Measurements from ENCODE around the gene TMEM82. TPM values are rescaled to one million over a fixed set of nuclear protein-coding genes. Genes with fewer than 3 reads are reported as not detected.

The TMEM82 gene
- polyA plus RNA-seq, 1 of the 3 experiments (the other 2 are of a cell fraction), result not detected

- TF ChIP-seq RAD21 (IDR thresholded peaks at IDR 0.05; ENCODE audit: low read length) (peak; percentile 34; the same call in 1 of the 2 replicates), SMC3 (IDR thresholded peaks at IDR 0.05; ENCODE audit: low read depth, low read length) (no peak), FOXJ3 (CRISPR knock-in tag; IDR thresholded peaks at IDR 0.05) (no peak), MXI1 (IDR thresholded peaks at IDR 0.05; ENCODE audit: low read depth, low read length) (no peak), EP300 (IDR thresholded peaks at IDR 0.05; ENCODE audit: borderline replicate concordance in 1 of 2, low read depth in 1 of 2, low read length in 1 of 2) (peak in 1 of 2 experiments; percentile 22; a peak in 1 of 4 replicates), RFX5 (IDR thresholded peaks at IDR 0.05; ENCODE audit: low read length) (no peak), MAX (IDR thresholded peaks at IDR 0.05; ENCODE audit: low read depth) (no peak), SIN3A (IDR thresholded peaks at IDR 0.05; ENCODE audit: borderline replicate concordance, low read depth, low read length) (peak; percentile 50; the same call in 1 of the 2 replicates), RCOR1 (IDR thresholded peaks at IDR 0.05; ENCODE audit: low read length) (0 out of 2 replicates have a peak, but pooled peaks have one; percentile 12), MEF2A (IDR thresholded peaks at IDR 0.05; ENCODE audit: borderline replicate concordance, low read depth) (no peak), REST (IDR thresholded peaks at IDR 0.05; ENCODE audit: low read depth, low read length) (peak; percentile 22; the same call in 1 of the 2 replicates), NRF1 (IDR thresholded peaks at IDR 0.05; ENCODE audit: low read depth, low read length) (no peak)
Observed at GRCh38 chr1:15760520-15761211, 18.4 kb downstream of the TMEM82 start (continued).

- Histone ChIP-seq H3K4me2 (peak overlapping the region; percentile 88), H3K4me1 (ENCODE audit: control insufficient read depth in 1 of 2, insufficient read depth in 2 of 2, low read depth in 1 of 2, low read length in 1 of 2) (peaks cover 28 to 39% of the 10 kb centered on the region in 2 experiments), H3F3A (replicated peaks; ENCODE audit: insufficient read depth) (peaks cover 37% of the 10 kb centered on the region), H3K9me2 (no peaks in the 10 kb centered on the region), H3K27ac (ENCODE audit: low read depth in 2 of 2, low read length in 1 of 2) (peak overlapping the region; percentile 70 to 84; a peak in 3 of 4 replicates), H3K9me3 (no peaks in the 10 kb centered on the region), H3K9ac (peak overlapping the region; percentile 97; the same call in 1 of the 2 replicates), H3K36me3 (replicated peaks in 1 of 2; ENCODE audit: control insufficient read depth in 1 of 2, insufficient read depth in 2 of 2, low read length in 1 of 2) (peaks cover 7 to 10% of the 10 kb centered on the region in 2 experiments), H2AFZ (ENCODE audit: low read depth) (no peak overlapping the region), H3K4me3 (ENCODE audit: low read depth in 2 of 2, low read length in 1 of 2) (peak overlapping the region in 1 of 2 experiments; percentile 82; a peak in 2 of 4 replicates), H3K27me3 (ENCODE audit: insufficient read depth) (no peaks in the 10 kb centered on the region), H3K79me2 (ENCODE audit: insufficient read depth) (peaks cover 75% of the 10 kb centered on the region), H4K20me1 (ENCODE audit: insufficient read depth) (peaks cover 34% of the 10 kb centered on the region)
- TF ChIP-seq CHD2 (IDR thresholded peaks at IDR 0.05; ENCODE audit: low read length, partially characterized antibody) (peak; percentile 52), MXI1 (IDR thresholded peaks at IDR 0.05; ENCODE audit: low read depth, low read length) (peak; percentile 83), TAF1 (IDR thresholded peaks at IDR 0.05; ENCODE audit: borderline replicate concordance, low read depth, low read length) (no peak), NRF1 (IDR thresholded peaks at IDR 0.05; ENCODE audit: low read depth, low read length) (no peak), GATA2 (CRISPR knock-in tag; IDR thresholded peaks at IDR 0.05) (peak; percentile 88), EP300 (IDR thresholded peaks at IDR 0.05; ENCODE audit: borderline replicate concordance in 1 of 2, low read depth in 1 of 2, low read length in 1 of 2) (peak in 1 of 2 experiments; percentile 55; a peak in 1 of 4 replicates), MEF2A (IDR thresholded peaks at IDR 0.05; ENCODE audit: borderline replicate concordance, low read depth) (no peak), RCOR1 (IDR thresholded peaks at IDR 0.05; ENCODE audit: low read length) (peak; percentile 79)
- 75% methylated on average over 8 of the region's 8 CpGs for WGBS (ENCODE audit: low lambda C conversion rate)
- DNase-seq, result peak; percentile 80
- POLR2A ChIA-PET, result no interaction called here
- CTCF ChIA-PET, result interaction anchor here (1.0 to 4.9 kb wide), 4 partner anchors 24 to 257 kb away, joined by 3 to 18 read pairs (median 3); no protein-coding TSS in a partner anchor
Observed at GRCh38 chr1:15761366-15762128, 19.2 kb downstream of the TMEM82 start.

All from SK-N-SH (cell line).